HG02759 (cell line): Measurements from ENCODE around the gene ACOT6.
"Not testable (repeated sequence)": the region's sequence is repeated elsewhere in the genome, so short reads cannot be mapped to it uniquely, and the experiment has no call there.

Source experiments
- ATAC-seq: cut with Tn5 transposase; IDR thresholded peaks from one replicate; pipeline ENCODE4 v1.9.1; 2021; ENCODE audit warnings: mild to moderate bottlenecking, moderate library complexity; ENCODE audit not compliant: unreplicated experiment

Gene ACOT6

DNA sequence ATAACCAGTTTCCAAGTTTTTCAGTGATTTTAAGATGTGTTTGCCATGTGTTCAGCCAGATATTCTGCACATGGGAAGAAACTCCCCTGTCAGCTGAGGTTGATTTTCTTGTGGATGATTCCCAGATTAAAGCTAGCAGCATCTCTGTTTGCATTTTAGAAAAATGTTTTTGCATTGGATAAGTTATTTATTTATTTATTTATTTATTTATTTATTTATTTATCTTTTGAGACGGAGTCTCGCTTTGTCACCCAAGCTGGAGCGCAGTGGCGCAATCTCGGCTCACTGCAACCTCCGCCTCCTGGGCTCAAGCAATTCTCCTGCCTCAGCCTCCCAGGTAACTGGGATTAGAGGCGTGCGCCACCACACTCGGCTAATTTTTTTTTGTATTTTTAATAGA lies 17.8 kb upstream of the ACOT6 start:
- ATAC-seq: no peak

DNA sequence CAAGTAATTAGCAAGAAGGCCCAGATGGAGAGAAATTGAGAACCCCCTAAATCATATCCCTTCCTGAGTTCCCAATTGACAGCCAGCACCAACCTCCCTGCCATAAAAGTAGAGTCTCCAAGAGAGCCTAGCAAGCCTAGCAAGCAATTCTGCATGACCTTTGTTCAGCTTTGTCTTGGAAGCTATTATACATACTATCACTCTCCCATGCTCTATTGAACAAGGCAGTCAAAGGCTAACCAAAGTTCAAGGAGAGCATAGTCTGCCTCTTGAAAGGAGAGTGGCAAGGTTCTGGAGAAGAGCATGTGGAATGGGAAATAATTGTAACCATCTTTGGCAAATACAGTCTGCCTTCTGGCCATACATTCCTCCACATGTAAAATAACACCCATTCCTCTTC lies 12.8 kb upstream of the ACOT6 start:
- ATAC-seq: no peak

DNA sequence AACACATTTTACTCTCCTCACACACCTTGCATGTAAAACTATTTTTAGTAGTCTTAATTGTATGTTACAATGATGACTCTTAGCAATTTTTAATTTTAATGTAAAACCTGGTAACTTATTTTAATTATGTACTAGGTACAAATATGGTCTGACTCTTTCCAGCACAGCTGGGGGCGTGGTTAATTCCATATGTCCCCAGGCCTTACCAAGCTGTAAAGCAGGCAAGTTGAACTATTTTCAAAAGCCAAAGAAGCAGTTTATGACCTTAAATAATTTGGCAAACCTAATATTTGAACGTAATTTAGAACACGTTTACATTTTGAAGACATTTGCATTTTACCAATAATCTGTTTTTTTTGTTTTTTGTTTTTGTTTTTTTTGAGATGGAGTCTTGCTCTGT lies 9.3 kb upstream of the ACOT6 start:
- no peak for ATAC-seq

- no peak for ATAC-seq
Measured at GRCh38 chr14:73606271-73606670, 6.0 kb upstream of the ACOT6 start.

- no peak for ATAC-seq
Measured at GRCh38 chr14:73607241-73607640, 5.1 kb upstream of the ACOT6 start.

DNA sequence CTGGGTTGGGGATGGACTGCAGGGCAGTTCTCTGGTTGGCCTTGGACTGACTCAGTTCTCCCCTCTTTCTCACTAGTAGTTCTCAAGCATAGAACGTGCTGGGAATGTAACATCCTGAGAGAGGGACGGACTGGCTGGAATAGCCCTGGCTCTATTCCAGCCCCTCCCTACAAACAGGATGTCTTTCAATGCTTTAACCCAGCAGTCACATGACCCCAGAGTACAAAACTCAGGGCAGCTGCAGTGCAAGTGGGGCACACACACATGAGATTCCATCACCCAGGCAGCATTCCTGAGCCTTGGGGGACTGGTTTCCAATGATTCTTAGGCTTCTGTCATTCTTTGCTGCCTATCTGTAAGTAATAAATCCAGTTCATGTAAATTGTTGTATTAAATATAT lies 1.6 kb upstream of the ACOT6 start:
- ATAC-seq: no peak

- ATAC-seq: peak; percentile 20
Measured at GRCh38 chr14:73613046-73613383, 698 bp downstream of the ACOT6 start.

DNA sequence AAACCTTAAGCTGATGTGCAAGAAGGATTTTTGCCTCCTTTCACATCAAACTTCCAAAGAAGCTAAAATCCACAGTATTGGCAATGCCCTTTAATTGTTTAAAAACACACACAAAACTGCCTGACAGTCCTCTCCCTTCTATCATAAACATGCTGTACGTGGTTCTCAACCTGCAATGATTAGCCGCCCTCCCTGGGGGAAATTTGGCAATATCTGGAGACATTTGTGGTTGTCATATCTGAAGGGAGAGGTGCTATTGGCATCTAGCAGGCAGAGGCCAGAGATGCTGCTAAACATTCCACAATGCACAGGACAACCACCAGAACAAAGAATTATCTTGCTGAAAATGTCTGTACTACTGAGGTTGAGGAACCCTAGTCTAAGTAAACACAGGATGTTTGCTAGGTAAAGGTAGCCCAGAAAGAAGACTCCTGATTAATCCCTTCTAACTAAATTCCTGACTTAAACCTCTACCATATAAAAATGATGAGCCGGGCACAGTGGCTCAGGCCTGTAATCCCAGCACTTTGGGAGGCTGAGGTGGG lies 1.2 kb downstream of the ACOT6 start:
- no peak for ATAC-seq

GRCh38 chr14:73616831-73617230 lies 4.5 kb downstream of the ACOT6 start:
- ATAC-seq: no peak

DNA sequence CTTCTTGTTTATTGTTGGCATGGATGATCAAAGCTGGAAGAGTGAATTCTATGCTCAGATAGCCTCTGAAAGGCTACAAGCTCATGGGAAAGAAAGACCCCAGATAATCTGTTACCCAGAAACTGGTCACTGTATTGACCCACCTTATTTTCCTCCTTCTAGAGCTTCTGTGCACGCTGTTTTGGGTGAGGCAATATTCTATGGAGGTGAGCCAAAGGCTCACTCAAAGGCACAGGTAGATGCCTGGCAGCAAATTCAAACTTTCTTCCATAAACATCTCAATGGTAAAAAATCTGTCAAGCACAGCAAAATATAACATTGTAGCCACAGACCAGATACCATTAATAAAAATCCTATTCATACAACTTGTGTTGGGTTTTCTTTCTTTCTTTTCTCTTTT lies 7.2 kb downstream of the ACOT6 start:
- ATAC-seq: no peak

DNA sequence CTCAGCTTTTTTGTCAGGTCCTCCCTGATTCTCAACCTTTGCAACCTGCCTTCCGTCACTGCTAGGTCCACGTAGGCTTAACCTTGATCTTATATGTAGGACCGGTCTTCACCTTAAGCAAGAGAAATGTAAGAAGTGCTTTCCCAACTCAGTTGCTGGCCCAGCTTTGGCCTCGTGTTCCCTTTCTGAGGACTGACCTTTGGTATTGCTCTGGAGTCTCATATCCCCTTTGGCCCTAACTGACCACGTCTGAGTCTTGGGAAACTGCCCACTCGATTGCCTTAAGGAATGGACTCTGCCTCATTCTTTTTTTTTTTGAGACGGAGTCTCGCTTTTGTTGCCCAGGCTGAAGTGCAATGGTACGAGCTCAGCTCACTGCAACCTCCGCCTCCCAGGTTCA lies 8.0 kb downstream of the ACOT6 start:
- ATAC-seq: no peak

- ATAC-seq: no peak
Measured at GRCh38 chr14:73623504-73624054, 11.3 kb downstream of the ACOT6 start.

GRCh38 chr14:73625706-73626105 lies 13.4 kb downstream of the ACOT6 start:
- ATAC-seq: no peak

DNA sequence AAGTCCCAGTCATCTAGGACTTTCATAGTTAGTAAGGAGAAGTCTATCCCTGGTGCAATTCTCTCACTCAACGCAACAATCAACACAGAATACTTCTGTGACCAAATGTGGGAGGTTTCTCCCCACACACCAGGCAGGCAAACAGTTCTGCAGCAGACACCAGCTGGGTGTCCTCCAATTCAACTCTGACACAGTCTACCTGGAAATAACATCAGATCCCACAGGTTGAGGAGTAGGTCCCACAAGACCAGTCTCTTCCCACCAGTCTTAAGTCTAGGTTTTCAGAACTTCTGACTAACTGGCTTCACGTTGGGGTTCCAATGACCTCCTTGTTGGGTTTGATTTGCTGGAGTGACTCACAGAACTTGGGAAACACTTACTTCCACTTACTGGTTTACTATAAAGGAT lies 14.8 kb downstream of the ACOT6 start:
- no peak for ATAC-seq

GRCh38 chr14:73630009-73630780 lies 17.9 kb downstream of the ACOT6 start:
- ATAC-seq: no peak

- ATAC-seq: peak; percentile 67
Measured at GRCh38 chr14:73633116-73634010, 21.0 kb downstream of the ACOT6 start.

GRCh38 chr14:73634011-73634833 lies 21.9 kb downstream of the ACOT6 start:
- peak; percentile 27 for ATAC-seq

DNA sequence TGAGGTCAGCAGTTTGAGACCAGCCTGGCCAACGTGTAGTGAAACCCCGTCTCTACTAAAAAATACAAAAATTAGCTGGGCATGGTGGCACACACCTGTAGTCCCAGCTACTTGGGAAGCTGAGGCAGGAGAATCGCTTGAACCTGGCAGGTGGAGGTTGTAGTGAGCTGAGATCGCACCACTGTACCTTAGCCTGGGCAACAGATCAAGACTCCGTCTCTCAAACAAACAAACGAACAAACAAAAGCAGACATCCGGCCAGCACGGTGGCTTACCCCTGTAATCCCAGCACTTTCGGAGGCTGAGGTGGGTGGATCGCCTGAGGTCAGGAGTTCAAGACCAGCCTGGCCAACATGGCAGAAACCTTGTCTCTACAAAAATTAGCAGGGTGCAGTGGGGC lies 24.0 kb downstream of the ACOT6 start:
- not testable (repeated sequence) for ATAC-seq

GRCh38 chr14:73637830-73638229 lies 25.5 kb downstream of the ACOT6 start:
- ATAC-seq: no peak

DNA sequence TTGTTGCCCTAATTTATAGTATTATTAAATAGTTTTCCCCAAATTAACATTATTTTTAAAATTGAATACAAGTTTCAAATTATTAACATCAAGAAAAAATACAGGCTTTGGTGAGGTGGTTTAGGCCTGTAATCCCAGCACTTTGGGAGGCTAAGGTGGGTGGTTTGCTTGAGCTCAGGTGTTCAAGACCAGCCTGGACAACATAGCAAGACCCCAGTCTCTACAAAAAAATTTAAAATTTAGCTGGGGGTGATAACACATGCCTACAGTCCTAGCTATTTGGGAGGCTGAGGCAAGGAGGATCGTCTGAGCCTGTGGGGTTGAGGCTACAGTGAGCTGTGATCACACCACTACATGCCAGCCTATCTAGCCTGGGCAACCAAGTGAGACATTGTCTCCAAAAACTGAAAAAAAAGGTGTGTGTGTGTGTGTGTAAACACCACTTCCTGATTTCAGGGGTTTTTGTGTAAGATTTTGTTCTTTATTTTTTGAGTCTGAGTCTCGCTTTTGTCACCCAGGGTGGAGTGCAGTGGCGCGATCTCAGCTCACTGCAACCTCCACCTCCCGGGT lies 28.6 kb downstream of the ACOT6 start:
- no peak for ATAC-seq
